Stimulated activated CD4-positive, alpha-beta T cell treated with anti-CD3 and anti-CD28 coated beads, Interleukin-2, amount 100 ng/mL, for 4 hours (primary cell): ENCODE data around the gene CDC42EP2.

Experiments used
- DNase-seq: peaks from one replicate; pipeline ENCODE4 v3.0.0-alpha.2; 2020; ENCODE audit warnings: low read depth

Gene CDC42EP2

GRCh38 chr11:65356394-65356972 is 41.8 kb downstream of the CDC42EP2 start:
- no peak for DNase-seq

- DNase-seq = no peak
These were observed 43.2 kb downstream of the CDC42EP2 start for GRCh38 chr11:65357856-65358356.

GRCh38 chr11:65362320-65362931 is 47.8 kb downstream of the CDC42EP2 start:
- DNase-seq = no peak

GRCh38 chr11:65362966-65363365 is 48.3 kb downstream of the CDC42EP2 start:
- DNase-seq = no peak

- no peak for DNase-seq
These were observed 49.1 kb downstream of the CDC42EP2 start for GRCh38 chr11:65363770-65364169.

- DNase-seq = no peak
These were observed 51.7 kb downstream of the CDC42EP2 start for GRCh38 chr11:65366340-65366773.

- no peak for DNase-seq
These were observed 56.0 kb downstream of the CDC42EP2 start for GRCh38 chr11:65370659-65371049.
